Measurements from ENCODE around the gene LIMS2.

The LIMS2 gene

DNA sequence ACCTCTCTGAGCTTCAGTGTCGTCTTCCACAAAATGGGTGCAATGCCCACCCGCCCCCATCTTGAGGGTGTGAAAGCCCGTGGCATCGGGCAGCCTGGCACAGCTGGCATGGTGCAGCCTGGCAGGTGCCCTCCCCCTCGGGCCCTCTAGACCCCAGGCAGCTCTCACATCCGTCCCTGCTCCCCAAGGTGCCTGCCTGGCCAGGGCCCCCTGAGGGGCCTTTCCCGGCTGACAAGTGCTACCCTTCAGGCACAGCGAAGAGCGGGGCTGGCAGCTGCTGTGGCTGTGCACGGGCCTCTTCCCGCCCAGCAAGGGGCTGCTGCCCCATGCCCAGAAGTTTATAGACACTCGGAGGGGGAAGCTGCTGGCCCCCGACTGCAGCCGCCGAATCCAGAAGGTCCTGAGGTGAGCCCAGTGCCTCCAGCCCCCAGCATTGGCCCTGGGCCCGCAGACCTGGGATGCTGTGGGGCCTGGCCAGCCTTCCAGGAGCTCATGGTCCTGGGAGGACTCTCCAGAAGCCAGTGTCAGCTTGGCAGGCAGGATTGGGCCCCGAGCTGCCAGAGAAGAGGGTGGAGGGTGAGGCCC lies 43.2 kb downstream of the LIMS2 start:
- no peak for DNase-seq (ENCODE audit: low read depth)

DNA sequence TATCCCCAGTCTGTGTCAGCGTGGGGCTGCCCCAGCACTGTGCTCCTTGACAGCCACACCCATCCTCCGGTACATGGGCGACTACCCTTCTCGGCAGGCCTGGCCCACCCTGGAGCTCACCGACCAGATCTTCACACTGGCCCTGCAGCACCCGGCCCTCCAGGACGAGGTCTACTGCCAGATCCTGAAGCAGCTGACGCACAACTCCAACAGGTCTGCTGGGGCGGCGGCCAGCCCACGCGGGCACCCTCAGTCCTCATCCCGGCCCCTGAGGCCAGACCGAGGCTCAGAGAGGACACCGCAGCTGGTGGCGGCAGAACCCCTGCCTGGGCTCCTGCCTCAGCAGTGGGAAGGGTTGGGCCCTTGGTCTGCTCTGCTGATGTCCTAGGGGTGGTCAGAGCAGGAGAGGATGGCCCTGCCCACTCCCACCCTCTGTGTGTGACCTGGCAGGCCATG lies 43.8 kb downstream of the LIMS2 start:
- DNase-seq (ENCODE audit: low read depth): no peak

DNA sequence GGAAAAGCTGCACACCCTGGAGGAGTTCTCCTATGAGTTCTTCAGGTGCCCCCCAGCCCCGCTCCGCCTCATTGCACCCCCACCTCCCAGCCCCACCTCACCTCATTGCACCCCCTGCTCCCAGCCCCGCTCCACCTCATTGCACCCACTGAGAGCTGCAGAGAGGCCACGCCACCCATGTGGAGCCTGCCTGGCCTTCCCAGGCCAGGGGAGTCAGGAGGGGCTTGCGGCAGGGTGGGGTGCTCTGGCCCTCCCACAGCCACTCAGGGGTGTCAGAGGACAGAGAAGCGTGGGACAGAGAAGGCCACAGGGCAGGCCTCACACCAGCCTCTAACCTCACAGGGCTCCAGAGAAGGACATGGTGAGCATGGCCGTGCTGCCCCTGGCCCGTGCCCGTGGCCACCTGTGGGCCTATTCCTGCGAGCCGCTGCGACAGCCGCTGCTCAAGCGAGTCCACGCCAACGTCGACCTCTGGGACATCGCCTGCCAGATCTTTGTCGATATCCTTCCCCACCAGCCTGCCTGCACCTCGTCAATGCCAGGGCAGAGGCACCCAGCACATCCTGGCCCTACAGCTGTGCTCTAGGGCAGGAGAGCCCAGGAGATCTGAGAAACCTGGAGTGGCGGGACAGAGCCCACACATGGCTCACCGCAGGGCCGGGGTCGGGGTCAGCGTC lies 44.3 kb downstream of the LIMS2 start:
- DNase-seq (ENCODE audit: low read depth): no peak

DNA sequence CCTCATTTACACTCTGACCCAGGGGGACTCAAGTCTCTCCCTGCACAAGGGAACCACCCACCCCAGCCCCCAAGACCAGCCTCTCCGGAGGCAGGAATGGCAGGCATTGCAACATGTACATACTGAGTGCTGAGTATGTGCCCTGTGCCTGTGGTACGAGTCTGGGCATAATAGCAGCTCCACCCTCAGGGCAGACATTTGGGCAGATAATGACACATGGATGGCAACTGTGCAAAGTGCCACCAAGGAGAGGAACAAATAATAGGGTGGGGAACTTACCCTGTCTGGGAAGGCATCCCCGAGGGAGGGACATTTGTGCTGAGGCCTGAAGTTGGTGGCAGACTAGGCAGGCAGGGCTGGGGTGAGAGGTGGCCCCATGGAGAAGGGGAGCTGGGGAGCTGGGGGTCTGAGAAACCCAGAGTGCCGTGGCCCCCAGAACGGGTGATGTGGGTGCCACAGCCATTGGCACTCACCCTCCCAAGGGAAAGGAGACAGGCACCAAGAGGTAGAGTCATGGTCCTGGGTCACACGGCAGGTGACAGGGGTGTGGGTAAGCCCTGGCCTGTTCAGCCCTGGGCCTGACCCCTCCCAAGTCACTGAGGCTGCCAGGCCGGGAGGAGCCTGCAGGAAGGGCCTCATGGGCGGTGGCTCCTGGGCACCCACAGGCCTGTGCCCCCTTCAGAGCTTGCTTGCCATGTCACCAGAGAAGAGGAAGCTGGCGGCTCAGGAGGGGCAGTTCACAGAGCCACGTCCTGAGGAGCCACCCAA lies 45.0 kb downstream of the LIMS2 start:
- DNase-seq (ENCODE audit: low read depth): no peak

DNA sequence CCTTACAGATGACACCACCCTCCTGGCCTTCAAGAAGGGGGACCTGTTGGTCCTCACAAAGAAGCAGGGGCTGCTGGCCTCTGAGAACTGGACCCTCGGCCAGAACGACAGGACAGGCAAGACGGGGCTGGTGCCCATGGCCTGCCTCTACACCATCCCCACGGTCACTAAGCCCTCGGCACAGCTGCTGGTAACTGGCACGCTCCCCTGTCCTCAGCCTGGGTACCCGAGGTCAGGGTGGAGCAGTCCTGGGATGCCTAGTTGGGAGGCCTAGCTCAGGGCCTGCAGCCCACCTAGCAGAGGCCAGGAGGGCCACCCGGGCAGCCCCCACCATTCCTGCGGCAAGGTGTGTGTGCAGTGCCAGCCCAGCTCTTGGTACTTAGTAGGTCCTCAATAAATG lies 45.7 kb downstream of the LIMS2 start:
- no peak for DNase-seq (ENCODE audit: low read depth)

DNA sequence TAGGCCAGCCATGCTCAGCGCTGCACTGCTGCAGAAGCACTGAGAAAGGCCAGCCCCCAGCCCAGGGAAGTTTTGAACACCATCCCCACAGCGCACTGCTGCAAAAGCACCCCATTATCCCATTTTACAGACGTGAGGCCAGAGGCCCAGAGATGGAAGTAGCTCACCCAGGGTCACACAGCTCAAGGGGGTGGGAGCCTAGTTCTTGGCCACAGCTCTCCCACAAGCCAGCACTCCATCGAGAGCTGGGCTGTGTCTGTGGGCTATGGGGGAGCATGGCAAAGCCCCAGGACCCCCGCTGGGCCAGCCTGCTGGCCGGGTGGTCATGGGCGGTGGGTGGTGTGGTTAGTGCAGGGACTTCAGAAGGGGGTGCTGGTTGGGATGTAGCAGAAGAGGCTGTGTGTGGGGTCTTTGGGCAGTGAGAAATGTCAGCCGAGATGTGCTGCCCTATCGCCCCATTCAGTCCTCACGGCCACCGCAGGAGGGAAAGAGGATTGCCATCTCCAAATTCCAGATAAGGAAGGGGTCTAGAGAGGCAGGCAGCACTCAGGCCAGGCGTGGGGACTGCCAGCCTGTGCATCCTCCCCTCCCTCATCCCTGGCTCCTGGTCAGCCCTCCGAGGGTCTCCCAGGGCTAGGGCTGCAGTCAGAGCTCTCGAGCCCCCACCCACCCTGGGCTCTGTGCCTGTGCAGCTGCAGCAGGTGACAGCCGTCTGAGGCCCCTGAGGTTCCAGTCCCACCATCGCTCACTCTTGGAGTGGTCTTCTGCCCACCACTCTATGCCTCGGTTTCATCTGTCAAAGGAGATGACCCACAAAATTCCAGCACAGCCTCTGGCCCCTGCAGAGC lies 46.3 kb downstream of the LIMS2 start:
- no peak for DNase-seq (ENCODE audit: low read depth)

DNA sequence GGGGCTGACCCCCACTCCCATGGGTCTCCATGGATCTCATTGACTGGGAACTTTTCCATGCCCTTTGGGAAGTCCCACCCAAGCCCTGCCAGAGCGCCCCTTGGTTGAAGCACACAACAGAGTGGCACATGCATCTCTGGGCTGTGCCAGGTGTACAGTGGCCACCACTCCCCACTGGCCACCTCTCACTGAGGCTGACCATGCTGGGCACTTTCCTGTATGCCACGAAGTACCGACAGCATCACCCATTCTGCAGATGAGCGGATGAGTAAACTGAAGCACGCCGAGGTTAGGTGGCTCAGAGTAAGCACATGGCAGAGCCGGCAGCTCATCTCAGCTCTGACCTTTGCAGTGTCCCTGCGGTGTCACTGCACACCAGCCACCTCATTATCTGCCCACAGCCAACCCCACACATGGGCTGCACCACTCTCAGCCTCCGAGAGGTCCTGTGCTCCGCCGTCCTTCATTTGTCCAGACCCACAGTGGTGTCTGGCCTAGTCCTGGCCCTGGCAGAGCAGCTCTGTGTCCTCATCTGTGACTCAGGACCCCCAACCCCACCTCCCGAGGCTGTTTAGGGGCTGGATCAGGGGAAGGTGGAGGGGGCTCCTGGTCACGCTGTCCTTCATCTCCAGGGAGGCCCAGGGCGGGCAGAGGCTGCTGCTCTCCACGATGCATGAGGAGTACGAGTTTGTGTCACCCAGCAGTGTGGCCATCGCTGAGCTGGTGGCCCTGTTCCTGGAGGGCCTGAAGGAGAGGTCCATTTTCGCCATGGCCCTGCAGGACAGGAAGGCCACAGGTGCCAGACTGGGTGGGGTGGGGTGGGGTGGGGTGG lies 47.4 kb downstream of the LIMS2 start:
- DNase-seq (ENCODE audit: low read depth): no peak

DNA sequence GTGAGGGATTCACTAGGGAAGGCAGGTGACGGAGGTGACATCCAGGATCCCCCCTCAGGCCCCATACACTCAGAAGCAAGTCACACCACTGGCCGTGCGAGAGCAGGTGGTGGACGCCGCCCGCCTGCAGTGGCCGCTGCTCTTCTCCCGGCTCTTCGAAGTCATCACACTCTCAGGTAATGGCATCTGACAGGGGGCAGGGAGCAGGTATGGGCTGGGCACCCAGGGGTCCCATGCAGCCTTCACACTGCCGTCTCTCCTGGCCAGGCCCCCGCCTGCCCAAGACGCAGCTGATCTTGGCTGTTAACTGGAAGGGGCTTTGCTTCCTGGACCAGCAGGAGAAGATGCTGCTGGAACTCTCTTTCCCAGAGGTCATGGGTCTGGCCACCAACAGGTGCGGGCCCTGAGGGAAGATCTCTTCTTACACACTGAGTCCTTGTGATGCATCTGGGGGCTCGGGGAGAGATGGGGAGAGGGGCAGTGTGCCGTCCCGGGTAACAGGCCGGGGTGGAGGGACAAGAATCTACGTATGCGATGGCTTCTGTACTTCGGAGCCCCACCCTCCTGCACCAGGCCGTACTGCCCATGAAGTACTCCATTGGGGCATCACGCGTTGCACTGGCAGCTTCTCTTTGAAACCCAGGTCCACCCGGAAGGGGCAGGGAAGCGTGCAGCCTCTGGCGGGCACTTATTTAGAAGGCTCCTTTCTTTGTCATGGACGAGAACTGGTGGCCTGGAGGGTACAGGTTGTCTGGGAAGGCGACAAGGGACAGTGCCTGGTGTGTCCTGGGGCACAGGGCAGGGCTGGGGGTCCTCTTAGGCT lies 48.2 kb downstream of the LIMS2 start:
- no peak for DNase-seq (ENCODE audit: low read depth)

DNA sequence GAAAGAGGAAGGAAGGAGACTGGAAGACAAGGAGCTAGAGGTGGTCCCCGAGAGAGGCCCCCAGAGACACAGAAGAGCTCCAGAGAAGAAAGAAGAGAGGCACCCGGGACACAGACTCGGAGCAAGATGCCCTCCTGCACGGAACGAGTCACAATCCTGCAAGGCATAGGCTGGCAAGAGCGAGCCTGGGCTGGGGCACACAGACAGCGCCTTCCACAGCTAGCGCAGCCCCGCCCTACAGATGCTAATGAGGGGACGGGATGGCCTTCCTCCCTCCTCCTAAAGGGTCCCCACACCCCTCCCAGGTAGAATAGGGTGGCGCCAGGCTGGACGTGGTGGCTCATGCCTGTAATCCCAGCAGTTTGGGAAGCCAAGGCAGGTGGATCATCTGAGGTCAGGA lies 49.2 kb downstream of the LIMS2 start:
- DNase-seq (ENCODE audit: low read depth): no peak

DNA sequence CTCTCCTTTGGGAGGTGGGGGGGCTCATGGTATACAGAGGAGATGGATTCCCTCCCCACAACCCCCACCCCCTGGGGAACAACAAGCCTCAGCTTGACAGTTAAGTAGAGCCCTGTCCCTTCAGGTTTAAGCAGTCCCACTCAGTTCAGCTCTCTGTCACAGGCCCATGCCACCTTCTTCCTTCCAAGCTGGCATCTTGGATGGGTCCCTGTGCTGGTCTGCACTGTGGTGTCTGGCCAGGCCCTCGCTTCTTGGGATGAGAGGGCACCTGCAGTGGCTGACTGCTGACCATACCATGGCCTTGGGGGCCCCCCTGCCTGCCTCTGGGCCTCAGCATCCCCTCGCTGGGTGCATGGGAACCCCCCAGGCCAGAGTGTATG lies 49.8 kb downstream of the LIMS2 start:
- DNase-seq (ENCODE audit: low read depth): no peak

DNA sequence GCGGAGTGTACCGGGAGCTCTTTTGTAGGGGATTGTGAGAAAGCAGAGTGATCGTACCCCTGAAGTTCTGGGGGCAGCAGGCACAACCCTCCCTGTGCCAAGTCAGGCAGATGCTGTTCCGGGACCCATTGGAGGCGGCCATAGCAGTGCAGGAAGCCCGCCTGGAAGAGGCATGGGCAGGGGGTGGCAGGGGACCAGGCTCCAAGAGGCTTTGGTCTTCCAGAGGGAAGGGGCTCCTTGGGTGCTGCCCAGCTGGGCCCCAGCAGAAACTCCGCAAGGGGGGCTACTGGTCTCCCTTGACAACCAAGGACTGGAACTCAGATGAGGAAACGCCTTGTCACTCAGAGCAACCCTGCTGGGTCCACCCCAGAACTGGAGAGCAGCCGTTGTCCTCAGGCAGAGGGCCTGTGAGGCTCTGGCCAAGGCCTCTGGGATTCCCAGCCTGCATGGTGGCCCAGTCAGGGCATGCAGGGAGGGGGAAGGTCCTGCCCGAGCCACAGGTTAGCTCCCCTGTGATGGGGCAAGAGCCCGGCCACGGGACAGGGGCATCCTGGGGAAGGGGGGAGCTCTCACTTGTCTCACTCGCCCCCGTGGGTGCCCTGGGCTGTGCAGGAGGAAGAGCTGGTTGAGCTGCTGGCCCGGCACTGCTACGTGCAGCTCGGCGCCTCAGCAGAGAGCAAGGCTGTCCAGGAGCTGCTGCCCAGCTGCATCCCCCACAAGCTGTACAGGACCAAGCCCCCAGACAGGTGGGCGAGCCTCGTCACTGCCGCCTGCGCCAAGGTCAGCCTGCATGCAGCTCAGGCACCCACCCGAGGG lies 50.4 kb downstream of the LIMS2 start:
- no peak for DNase-seq (ENCODE audit: low read depth)

DNA sequence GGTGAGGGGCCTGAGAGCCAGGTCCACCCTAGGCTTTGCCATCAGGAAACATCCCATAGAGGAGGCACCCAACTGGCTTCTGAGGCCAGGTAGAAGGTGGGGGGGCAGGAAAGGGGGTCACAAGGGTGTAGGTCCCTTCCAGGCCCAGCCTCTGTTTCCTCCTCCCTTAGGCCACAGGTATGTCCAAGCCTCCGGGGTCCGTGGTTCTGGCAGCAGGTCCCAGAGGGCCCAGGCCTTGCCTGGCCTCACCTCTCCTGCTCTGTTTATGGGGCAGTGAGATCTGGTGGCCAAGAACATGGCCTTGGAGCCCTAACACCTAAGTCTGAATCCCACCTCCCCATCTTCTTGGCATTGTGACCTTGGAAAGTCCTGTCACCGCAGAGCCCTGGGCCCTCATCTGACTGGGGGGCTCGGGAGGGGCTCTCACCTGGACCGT lies 51.0 kb downstream of the LIMS2 start:
- DNase-seq (ENCODE audit: low read depth): no peak

DNA sequence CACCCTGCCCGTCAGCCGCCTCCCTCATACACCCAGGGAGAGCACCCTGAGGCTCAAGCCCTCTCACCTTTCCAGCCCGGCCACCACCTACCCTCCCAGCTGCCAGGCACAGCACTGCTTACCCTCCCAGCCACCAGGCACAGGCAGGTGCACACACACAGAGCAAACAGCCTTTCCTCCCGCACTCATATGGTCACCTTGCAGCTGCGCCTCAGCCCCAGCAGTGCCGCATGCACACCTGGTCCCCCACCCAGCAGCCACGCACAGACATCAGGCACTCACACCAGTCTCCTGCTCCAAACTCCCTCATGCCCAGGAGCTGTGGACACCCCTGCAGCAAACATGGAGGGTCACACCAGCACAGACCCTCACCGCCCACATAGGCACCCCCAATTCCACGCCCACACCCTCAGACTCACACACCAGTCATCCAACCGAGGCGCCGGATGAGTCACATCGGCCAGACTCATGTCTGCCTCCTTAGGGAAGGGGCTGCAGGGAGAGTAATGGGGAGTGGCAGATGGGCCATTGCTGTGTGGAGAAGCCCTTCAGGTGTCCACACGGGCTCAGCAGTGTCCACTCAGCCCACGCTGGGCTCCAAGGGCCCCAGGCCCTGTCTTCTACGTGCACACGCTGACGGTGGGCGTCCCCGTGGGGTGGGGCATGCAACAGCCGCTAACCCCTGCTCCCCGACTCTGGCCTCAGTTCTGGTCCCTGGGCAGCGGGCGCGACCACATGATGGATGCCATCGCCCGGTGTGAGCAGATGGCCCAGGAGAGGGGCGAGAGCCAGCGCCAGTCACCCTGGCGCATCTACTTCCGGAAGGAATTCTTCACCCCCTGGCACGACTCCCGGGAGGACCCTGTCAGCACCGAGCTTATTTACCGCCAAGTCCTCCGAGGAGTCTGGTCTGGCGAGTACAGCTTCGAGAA lies 51.7 kb downstream of the LIMS2 start:
- DNase-seq (ENCODE audit: low read depth): no peak

DNA sequence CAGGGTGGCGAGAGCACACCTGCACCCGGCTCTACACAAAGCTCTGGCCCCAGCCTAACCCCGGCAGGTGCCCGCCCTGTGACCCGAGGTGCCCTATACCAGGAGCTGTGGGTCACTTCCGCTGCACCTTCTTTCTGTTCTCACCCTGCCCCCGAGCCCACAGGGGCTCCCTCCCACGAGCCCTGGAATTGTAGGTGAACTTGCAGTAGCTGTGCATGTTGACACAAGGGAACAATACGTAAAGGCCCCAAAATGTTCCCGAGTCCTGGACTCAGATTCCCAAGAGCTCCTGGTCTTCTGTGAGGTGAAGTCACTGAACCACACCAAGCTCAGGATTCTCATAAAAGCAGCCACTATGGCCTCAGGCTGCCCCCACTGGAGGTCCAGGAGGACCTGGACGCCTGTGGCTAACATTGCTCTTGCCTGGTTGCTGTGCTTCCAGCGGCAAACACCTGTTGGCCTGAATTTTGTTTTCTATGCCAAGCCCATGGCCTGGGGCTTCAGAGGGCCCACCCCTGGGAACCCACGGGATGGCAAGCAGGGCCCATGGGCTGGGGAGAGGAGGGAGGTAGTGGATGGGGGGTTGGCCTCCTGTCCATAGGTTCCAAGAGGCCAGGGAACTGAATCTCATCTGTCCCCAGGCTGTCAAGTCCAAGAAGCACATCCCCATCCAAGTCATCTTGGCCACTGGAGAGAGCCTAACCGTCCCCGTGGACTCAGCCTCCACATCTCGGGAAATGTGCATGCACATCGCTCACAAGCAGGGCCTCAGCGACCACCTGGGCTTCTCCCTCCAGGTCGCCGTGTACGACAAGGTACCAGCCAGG lies 52.6 kb downstream of the LIMS2 start:
- DNase-seq (ENCODE audit: low read depth): no peak

DNA sequence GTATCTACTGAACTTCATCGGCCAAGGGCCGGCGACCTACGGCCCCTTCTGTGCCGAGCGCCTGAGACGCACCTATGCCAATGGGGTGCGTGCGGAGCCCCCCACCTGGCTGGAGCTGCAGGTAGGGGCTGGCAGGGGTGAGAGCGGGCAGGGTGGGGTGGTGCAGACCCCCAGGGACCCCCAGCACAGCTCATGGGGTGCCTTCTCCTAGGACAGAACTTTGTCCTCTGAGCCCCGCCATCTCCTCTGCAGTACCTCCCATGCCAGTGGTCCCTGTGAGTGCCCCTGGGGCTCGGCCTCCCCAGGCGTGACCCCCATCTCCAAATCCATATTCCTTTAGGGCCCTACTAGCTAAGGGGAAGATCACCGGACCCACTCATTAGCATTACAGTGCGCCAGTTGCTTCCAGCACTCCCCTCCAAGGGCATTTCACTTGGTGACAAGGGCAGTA lies 53.3 kb downstream of the LIMS2 start:
- no peak for DNase-seq (ENCODE audit: low read depth)

DNA sequence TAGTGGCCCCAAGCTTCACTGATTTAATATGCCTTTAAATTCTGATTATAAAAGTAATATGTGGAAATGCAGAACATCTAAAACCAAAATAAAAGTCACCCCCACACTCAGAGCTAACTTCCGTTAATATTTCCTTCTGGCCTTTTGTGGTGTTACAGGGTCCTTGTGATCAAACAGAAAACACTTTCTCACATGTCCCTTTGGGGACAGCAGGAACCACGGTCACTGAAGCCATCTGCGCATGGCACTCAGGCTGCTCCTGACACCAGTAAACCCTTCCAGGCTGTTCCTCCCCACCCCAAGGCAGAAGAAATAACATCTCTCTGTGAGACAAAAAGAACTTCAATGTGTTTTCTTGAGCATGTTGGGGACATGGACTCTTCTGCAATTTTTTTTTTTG lies 54.5 kb downstream of the LIMS2 start:
- no peak for DNase-seq (ENCODE audit: low read depth)

DNA sequence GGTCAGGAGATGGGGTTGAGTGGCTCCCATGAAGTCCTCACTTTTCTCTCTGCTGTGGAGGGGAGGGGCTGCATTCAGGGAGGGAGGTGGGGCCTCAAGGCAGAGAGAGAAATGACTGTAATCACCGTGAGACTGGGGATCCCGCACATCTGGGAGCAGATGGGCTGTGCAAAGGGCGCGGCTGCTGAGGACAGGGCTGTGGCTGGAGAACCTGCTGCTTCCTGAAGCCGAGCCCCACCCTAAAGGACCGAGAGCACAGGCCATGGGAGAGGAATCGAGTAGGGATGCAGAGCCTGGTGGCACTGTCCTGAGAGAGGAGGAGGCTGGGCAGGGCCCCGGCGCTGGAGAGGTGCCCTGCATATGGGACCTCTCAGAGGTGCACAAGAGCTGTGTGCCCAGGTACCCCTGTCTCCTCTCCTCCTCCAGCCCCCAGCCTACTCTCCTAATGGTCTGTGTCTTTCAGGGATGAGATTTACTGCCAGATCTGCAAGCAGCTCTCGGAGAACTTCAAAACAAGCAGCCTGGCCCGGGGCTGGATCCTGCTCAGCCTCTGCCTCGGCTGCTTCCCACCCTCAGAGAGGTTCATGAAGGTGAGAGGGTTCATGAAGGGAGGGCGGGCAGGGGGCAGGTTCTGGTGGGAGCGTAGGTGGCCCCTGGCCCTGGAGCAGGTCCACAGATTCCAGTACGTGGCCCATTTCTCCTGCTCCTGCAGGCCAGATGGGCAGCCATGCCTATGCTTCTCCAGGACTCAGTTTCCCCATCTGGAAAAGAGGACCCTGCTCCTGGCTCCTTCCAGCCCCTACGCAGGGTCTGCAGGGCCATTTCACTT lies 55.2 kb downstream of the LIMS2 start:
- no peak for DNase-seq (ENCODE audit: low read depth)

Data from activated T-helper 1 cell treated with Interleukin-2 at 50 U/mL for 16 hours (primary cell).